AG09319 (cell line): ENCODE measurements around the gene PNPT1.
"Not testable (repeated sequence)": the region's sequence is repeated elsewhere in the genome, so short reads cannot be mapped to it uniquely, and the experiment has no call there.

Source experiments
- DNase-seq: peaks from one replicate; pipeline ENCODE4 v3.0.0-alpha.2; 2010; ENCODE audit warnings: low read depth; ENCODE audit errors: extremely low read depth
- CTCF ChIP-seq: IDR thresholded peaks from 2 replicates; pipeline ENCODE4 v1.5.1; 2011; ENCODE audit warnings: low read depth, mild to moderate bottlenecking, inconsistent platforms, low read length, moderate library complexity

Gene PNPT1

GRCh38 chr2:55721596-55722215 lies 28.1 kb upstream of the PNPT1 start:
- no peak for DNase-seq
- TF ChIP-seq CTCF, result no peak

GRCh38 chr2:55720417-55720816 lies 26.8 kb upstream of the PNPT1 start:
- TF ChIP-seq CTCF, result no peak
- no peak for DNase-seq

- no peak for DNase-seq
These were observed 26.2 kb upstream of the PNPT1 start for GRCh38 chr2:55719852-55720251.

GRCh38 chr2:55718165-55719008 lies 24.7 kb upstream of the PNPT1 start:
- DNase-seq, result peak; percentile 42
- peak; percentile 81 for TF ChIP-seq CTCF

More at GRCh38 chr2:55719852-55720251, 26.2 kb upstream of the PNPT1 start:
- no peak for TF ChIP-seq CTCF

- TF ChIP-seq CTCF, result no peak
- no peak for DNase-seq
These were observed 22.0 kb upstream of the PNPT1 start for GRCh38 chr2:55715626-55716025.

- not testable (repeated sequence) for DNase-seq
These were observed 21.5 kb upstream of the PNPT1 start for GRCh38 chr2:55715178-55715577.

GRCh38 chr2:55712477-55713060 lies 18.9 kb upstream of the PNPT1 start:
- no peak for TF ChIP-seq CTCF
- DNase-seq, result no peak
